Chondrocyte (in vitro differentiated cells): Measurements from ENCODE around the gene CSNK1D. TPM values are rescaled to one million over a fixed set of nuclear protein-coding genes. Genes with fewer than 3 reads are reported as not detected.

Source experiments
- DNase-seq: peaks from one replicate; pipeline ENCODE4 v3.0.0; 2021; ENCODE audit warnings: mixed read lengths, low spot score
- H3K27ac Mint-ChIP-seq: one replicate; pipeline ENCODE4 v1.8.0; 2021; ENCODE audit warnings: mild to moderate bottlenecking, moderate library complexity, mixed read lengths; ENCODE audit not compliant: unreplicated experiment
- H3K27me3 Mint-ChIP-seq: 2 replicates; pipeline ENCODE4 v1.8.0; 2021; ENCODE audit warnings: low read depth, mixed read lengths
- H3K36me3 Mint-ChIP-seq: 2 replicates; pipeline ENCODE4 v1.8.0; 2021; ENCODE audit warnings: low read depth, mixed read lengths
- H3K4me1 Mint-ChIP-seq: 2 replicates; pipeline ENCODE4 v1.8.0; 2021; ENCODE audit warnings: low read depth, mild to moderate bottlenecking, mixed read lengths
- H3K4me3 Mint-ChIP-seq: one replicate; pipeline ENCODE4 v1.8.0; 2021; ENCODE audit warnings: mild to moderate bottlenecking, moderate library complexity, mixed read lengths; ENCODE audit not compliant: unreplicated experiment
- H3K9me3 Mint-ChIP-seq: 2 replicates; pipeline ENCODE4 v1.8.0; 2021; ENCODE audit warnings: low read depth, mixed read lengths
- CTCF ChIP-seq: fragments of 200-600 bp; sonication (generic); IDR thresholded peaks from 2 replicates; pipeline ENCODE4 v1.5.0; 2021; ENCODE audit warnings: antibody characterized with exemption, mild to moderate bottlenecking, moderate library complexity
- total RNA-seq: library from RNA; stranded (reverse); gene quantifications from 3 replicates; pipeline ENCODE4 v1.2.1, GENCODE V29; 2021

Gene CSNK1D
- total RNA-seq, 1 donor from 2014 or later: 93.0 TPM

DNA sequence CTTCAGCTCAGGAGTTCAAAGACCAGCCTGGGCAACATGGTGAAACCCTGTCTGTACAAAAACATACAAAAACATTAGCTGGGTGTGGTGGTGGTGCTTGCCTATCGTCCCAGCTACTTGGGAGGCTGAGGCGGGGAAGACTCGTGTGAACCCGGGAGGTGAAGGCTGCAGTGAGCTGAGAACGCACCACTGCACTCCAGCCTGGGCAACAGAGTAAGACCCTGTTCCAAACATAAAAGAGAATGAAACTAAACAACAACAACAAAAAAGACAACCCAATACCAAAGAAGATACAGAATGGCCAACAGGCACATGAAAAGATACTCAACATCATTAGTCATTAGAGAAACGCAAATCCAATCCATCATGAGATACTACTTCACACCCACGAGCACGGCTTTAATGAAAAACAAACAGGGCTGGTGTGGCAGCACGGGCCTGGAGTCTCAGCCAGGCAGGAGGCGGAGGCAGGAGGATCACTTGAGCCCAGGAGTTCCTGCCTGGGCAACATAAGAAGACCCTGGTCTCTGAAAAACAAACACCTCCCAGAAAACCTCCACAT is 52.1 kb downstream of the CSNK1D start:
- H3K27me3 Mint-ChIP-seq: no peaks in the 10 kb centered on the region
- H3K36me3 Mint-ChIP-seq: no peaks in the 10 kb centered on the region
- no peaks in the 10 kb centered on the region for H3K9me3 Mint-ChIP-seq
- no peak for TF ChIP-seq CTCF
- H3K4me1 Mint-ChIP-seq: peaks cover 15% of the 10 kb centered on the region
- no peak for DNase-seq
- H3K4me3 Mint-ChIP-seq: no peak overlapping the region
- peak overlapping the region; percentile 3 for H3K27ac Mint-ChIP-seq

GRCh38 chr17:82219753-82220709 is 53.5 kb downstream of the CSNK1D start:
- Mint-ChIP-seq H3K9me3 (no peaks in the 10 kb centered on the region), H3K27ac (no peak overlapping the region), H3K27me3 (no peaks in the 10 kb centered on the region), H3K4me1 (peaks cover 23% of the 10 kb centered on the region), H3K4me3 (no peak overlapping the region), H3K36me3 (no peaks in the 10 kb centered on the region)
- DNase-seq: peak; percentile 83
- TF ChIP-seq CTCF: no peak

DNA sequence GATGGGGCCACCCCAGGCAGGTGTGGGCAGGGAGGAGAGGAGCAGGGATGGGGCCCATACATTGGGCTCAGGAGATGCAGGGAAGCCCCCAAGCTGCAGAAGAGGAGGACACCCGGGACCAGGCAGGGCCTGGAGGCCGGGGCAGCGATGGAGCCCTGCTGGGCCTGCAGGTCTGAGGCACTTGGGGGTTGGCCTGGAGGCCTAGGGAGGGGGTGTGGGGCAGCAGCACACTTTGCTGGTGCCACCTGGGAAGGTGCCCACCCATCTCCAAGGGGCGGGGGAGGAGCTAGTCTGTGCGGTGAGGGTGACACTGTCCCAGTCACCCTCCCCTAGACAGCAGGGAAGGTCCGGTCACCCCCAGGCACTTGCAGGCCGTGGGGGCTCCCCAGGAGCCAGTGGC is 54.4 kb downstream of the CSNK1D start:
- Mint-ChIP-seq H3K4me1 (peaks cover 30% of the 10 kb centered on the region), H3K27ac (no peak overlapping the region)
- peak; percentile 81 for DNase-seq

DNA sequence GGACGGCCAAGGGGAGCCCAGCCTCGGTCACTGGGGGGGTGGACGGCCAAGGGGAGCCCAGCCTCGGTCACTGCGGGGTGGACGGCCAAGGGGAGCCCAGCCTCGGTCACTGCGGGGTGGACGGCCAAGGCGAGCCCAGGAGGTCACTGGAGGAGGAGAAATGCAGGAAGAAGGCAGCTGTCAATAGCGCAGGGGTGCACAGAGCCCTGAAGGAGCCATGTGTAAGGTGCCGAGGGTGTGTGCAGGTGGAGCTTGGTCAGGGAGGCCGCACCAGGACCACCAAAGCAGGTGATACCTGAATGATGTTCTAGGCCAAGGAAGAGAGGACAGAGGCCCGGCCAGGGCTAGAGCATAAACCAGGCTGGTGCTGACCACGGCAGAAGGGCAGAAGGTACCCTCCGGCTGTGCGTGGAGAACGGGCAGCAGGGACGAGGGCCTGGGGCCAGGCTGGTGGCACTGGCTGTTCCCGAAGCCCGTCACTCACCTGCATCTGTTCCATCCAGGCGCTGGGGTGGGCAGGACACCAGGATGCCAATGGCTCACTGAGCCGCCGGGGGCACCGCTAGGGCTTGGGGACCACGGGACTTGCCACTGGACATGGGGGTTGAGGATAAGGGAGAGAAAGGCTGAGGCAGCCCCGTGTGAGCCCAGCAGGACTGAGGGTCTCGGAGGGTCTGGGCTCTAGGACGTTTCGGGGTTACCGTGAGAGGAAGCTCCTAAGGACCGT is 55.0 kb downstream of the CSNK1D start:
- DNase-seq: peak; percentile 81
- Mint-ChIP-seq H3K4me3 (no peak overlapping the region), H3K4me1 (peaks cover 34% of the 10 kb centered on the region), H3K36me3 (no peaks in the 10 kb centered on the region), H3K9me3 (no peaks in the 10 kb centered on the region), H3K27ac (no peak overlapping the region), H3K27me3 (no peaks in the 10 kb centered on the region)
- TF ChIP-seq CTCF: no peak

More for the DNA sequence above, 54.4 kb downstream of the CSNK1D start:
- H3K9me3 Mint-ChIP-seq: no peaks in the 10 kb centered on the region
- TF ChIP-seq CTCF: no peak
- H3K4me3 Mint-ChIP-seq: no peak overlapping the region
- H3K36me3 Mint-ChIP-seq: no peaks in the 10 kb centered on the region
- no peaks in the 10 kb centered on the region for H3K27me3 Mint-ChIP-seq

GRCh38 chr17:82217530-82218204 is 55.8 kb downstream of the CSNK1D start:
- Mint-ChIP-seq H3K36me3 (no peaks in the 10 kb centered on the region), H3K4me3 (no peak overlapping the region), H3K27ac (peak overlapping the region; percentile 93), H3K9me3 (no peaks in the 10 kb centered on the region), H3K27me3 (no peaks in the 10 kb centered on the region), H3K4me1 (peaks cover 36% of the 10 kb centered on the region)
- DNase-seq: peak; percentile 93
- no peak for TF ChIP-seq CTCF
